MM.1S (cell line): Measurements from ENCODE around the gene AGBL1.
"Not testable (repeated sequence)": the region's sequence is repeated elsewhere in the genome, so short reads cannot be mapped to it uniquely, and the experiment has no call there.

Source experiments
- DNase-seq: peaks from one replicate; pipeline ENCODE4 v3.0.0-alpha.2; 2015
- H2AFZ ChIP-seq: fragments of 300-600 bp; sonication (generic); 2 replicates; pipeline ENCODE4 v1.6.0; 2016; ENCODE audit warnings: antibody characterized with exemption, low read length
- H3F3A ChIP-seq: fragments of 300-600 bp; sonication (generic); 2 replicates; pipeline ENCODE4 v1.6.1; 2016; ENCODE audit warnings: mild to moderate bottlenecking, antibody characterized with exemption, low read length, moderate library complexity, mixed read lengths; ENCODE audit not compliant: insufficient read depth
- H3K27ac ChIP-seq: fragments of 300-600 bp; sonication (generic); 2 replicates; pipeline ENCODE4 v1.5.1; 2016; ENCODE audit warnings: mild to moderate bottlenecking, low read length
- H3K27me3 ChIP-seq: fragments of 300-600 bp; sonication (generic); replicated peaks from 2 replicates; pipeline ENCODE4 v1.6.0; 2016; ENCODE audit warnings: low read length; ENCODE audit not compliant: insufficient read depth
- H3K36me3 ChIP-seq: fragments of 300-600 bp; sonication (generic); replicated peaks from 2 replicates; pipeline ENCODE4 v1.6.1; 2016; ENCODE audit warnings: mild to moderate bottlenecking, low read length, mixed read lengths; ENCODE audit not compliant: insufficient read depth
- H3K4me1 ChIP-seq: fragments of 300-600 bp; sonication (generic); 2 replicates; pipeline ENCODE4 v1.6.1; 2016; ENCODE audit warnings: low read length, mixed read lengths
- H3K4me2 ChIP-seq: fragments of 300-600 bp; sonication (generic); 2 replicates; pipeline ENCODE4 v1.6.0; 2016; ENCODE audit warnings: low read depth, low read length
- H3K4me3 ChIP-seq: fragments of 300-600 bp; sonication (generic); 2 replicates; pipeline ENCODE4 v1.5.1; 2016; ENCODE audit warnings: low read length, mixed read lengths
- H3K79me2 ChIP-seq: fragments of 300-600 bp; sonication (generic); 2 replicates; pipeline ENCODE4 v1.6.1; 2016; ENCODE audit warnings: mixed run types, low read length, mixed read lengths
- H3K9ac ChIP-seq: fragments of 300-600 bp; sonication (generic); 2 replicates; pipeline ENCODE4 v1.6.1; 2016; ENCODE audit warnings: low read length, mixed read lengths
- H3K9me2 ChIP-seq: fragments of 300-600 bp; sonication (generic); replicated peaks from 2 replicates; pipeline ENCODE4 v1.6.1; 2016; ENCODE audit warnings: mild to moderate bottlenecking, low read length, mixed read lengths; ENCODE audit not compliant: insufficient read depth
- H3K9me3 ChIP-seq: fragments of 300-600 bp; sonication (generic); replicated peaks from 2 replicates; pipeline ENCODE4 v1.6.1; 2016; ENCODE audit warnings: mild to moderate bottlenecking, low read length, mixed read lengths; ENCODE audit not compliant: insufficient read depth
- H4K20me1 ChIP-seq: fragments of 300-600 bp; sonication (generic); 2 replicates; pipeline ENCODE4 v1.6.1; 2016; ENCODE audit warnings: mild to moderate bottlenecking, low read length, moderate library complexity, mixed read lengths; ENCODE audit not compliant: insufficient read depth
- CTCF ChIP-seq: fragments of 300-600 bp; sonication (generic); IDR thresholded peaks from 2 replicates; pipeline ENCODE4 v1.5.1; 2016; ENCODE audit warnings: antibody characterized with exemption, low read length, mixed read lengths
- EZH2 ChIP-seq: fragments of 300-600 bp; sonication (generic); optimal IDR thresholded peaks from 2 replicates; pipeline ENCODE3; 2017; ENCODE audit warnings: low read depth, mild to moderate bottlenecking, antibody characterized with exemption, low read length, mixed read lengths
- EZH2phosphoT487 ChIP-seq: fragments of 300-600 bp; sonication (generic); IDR thresholded peaks from 2 replicates; pipeline ENCODE4 v1.6.1; 2018; ENCODE audit warnings: antibody characterized with exemption, low read length

AGBL1 gene

GRCh38 chr15:86875067-86875466 lies 795.4 kb downstream of the AGBL1 start:
- H3K9ac ChIP-seq: no peak overlapping the region
- no peaks in the 10 kb centered on the region for H4K20me1 ChIP-seq
- H3K9me3 ChIP-seq: no peaks in the 10 kb centered on the region
- H3K27ac ChIP-seq: no peak overlapping the region
- no peaks in the 10 kb centered on the region for H3K36me3 ChIP-seq
- no peak for DNase-seq
- no peak for TF ChIP-seq CTCF
- no peak for TF ChIP-seq EZH2
- TF ChIP-seq EZH2phosphoT487: no peak
- no peaks in the 10 kb centered on the region for H3K27me3 ChIP-seq
- H3K9me2 ChIP-seq: no peaks in the 10 kb centered on the region
- no peak overlapping the region for H2AFZ ChIP-seq
- H3K4me1 ChIP-seq: no peaks in the 10 kb centered on the region
- H3K4me2 ChIP-seq: no peak overlapping the region
- H3F3A ChIP-seq: no peaks in the 10 kb centered on the region
- H3K79me2 ChIP-seq: no peaks in the 10 kb centered on the region
- no peak overlapping the region for H3K4me3 ChIP-seq

- TF ChIP-seq EZH2phosphoT487 (no peak), CTCF (no peak), EZH2 (no peak)
- no peaks in the 10 kb centered on the region for H3K9me2 ChIP-seq
- no peaks in the 10 kb centered on the region for H4K20me1 ChIP-seq
- no peaks in the 10 kb centered on the region for H3K79me2 ChIP-seq
- no peaks in the 10 kb centered on the region for H3K27me3 ChIP-seq
- H3K4me1 ChIP-seq: no peaks in the 10 kb centered on the region
- no peaks in the 10 kb centered on the region for H3K36me3 ChIP-seq
- H3K27ac ChIP-seq: no peak overlapping the region
- H3K9ac ChIP-seq: no peak overlapping the region
- DNase-seq: no peak
- no peaks in the 10 kb centered on the region for H3F3A ChIP-seq
- H3K9me3 ChIP-seq: no peaks in the 10 kb centered on the region
- no peak overlapping the region for H3K4me2 ChIP-seq
- no peak overlapping the region for H2AFZ ChIP-seq
- H3K4me3 ChIP-seq: no peak overlapping the region
These were observed 796.8 kb downstream of the AGBL1 start for GRCh38 chr15:86876387-86876944.

- no peak overlapping the region for H3K9ac ChIP-seq
- H3K9me2 ChIP-seq: no peaks in the 10 kb centered on the region
- DNase-seq: no peak
- H3F3A ChIP-seq: no peaks in the 10 kb centered on the region
- H3K27me3 ChIP-seq: no peaks in the 10 kb centered on the region
- no peaks in the 10 kb centered on the region for H3K79me2 ChIP-seq
- H3K9me3 ChIP-seq: no peaks in the 10 kb centered on the region
- no peaks in the 10 kb centered on the region for H4K20me1 ChIP-seq
- no peaks in the 10 kb centered on the region for H3K36me3 ChIP-seq
- no peak overlapping the region for H3K4me3 ChIP-seq
- TF ChIP-seq CTCF (no peak), EZH2 (no peak), EZH2phosphoT487 (no peak)
- no peaks in the 10 kb centered on the region for H3K4me1 ChIP-seq
- no peak overlapping the region for H3K4me2 ChIP-seq
- H2AFZ ChIP-seq: no peak overlapping the region
- H3K27ac ChIP-seq: no peak overlapping the region
These were observed 797.5 kb downstream of the AGBL1 start for GRCh38 chr15:86877171-86877631.

- DNase-seq: peak; percentile 47
- not testable (repeated sequence) for H3F3A ChIP-seq
These were observed 799.2 kb downstream of the AGBL1 start for GRCh38 chr15:86878844-86879243.

More at GRCh38 chr15:86878844-86879243, 799.2 kb downstream of the AGBL1 start:
- not testable (repeated sequence) for H3K79me2 ChIP-seq, H3K9me2 ChIP-seq, H3K4me1 ChIP-seq, H3K27ac ChIP-seq, H3K27me3 ChIP-seq, H3K4me2 ChIP-seq, H2AFZ ChIP-seq, H3K36me3 ChIP-seq, H3K9me3 ChIP-seq, H4K20me1 ChIP-seq, H3K4me3 ChIP-seq, H3K9ac ChIP-seq
